Measurements from ENCODE around the gene EGFLAM. TPM values are rescaled to one million over a fixed set of nuclear protein-coding genes. Genes with fewer than 3 reads are reported as not detected.

The EGFLAM gene
- total RNA-seq, 1 donor from 2014 or later, result not detected

GRCh38 chr5:38433160-38433861 lies 175.0 kb downstream of the EGFLAM start:
- peak; percentile 88 for DNase-seq (ENCODE audit: extremely low spot score, unreplicated experiment)
- H3K4me3 Mint-ChIP-seq (ENCODE audit: unreplicated experiment), result no peak overlapping the region
- H3K27ac Mint-ChIP-seq (ENCODE audit: unreplicated experiment), result peak overlapping the region; percentile 66
- H3K36me3 Mint-ChIP-seq (ENCODE audit: unreplicated experiment), result no peaks in the 10 kb centered on the region
- H3K4me1 Mint-ChIP-seq (ENCODE audit: unreplicated experiment), result peaks cover 34% of the 10 kb centered on the region
- no peaks in the 10 kb centered on the region for H3K9me3 Mint-ChIP-seq (ENCODE audit: unreplicated experiment)
- no peak for TF ChIP-seq CTCF (IDR thresholded peaks at IDR 0.05)
- peaks cover 2% of the 10 kb centered on the region for H3K27me3 Mint-ChIP-seq (ENCODE audit: unreplicated experiment)

- Mint-ChIP-seq H3K4me1 (ENCODE audit: unreplicated experiment) (peaks cover 34% of the 10 kb centered on the region), H3K27me3 (ENCODE audit: unreplicated experiment) (peaks cover 6% of the 10 kb centered on the region), H3K4me3 (ENCODE audit: unreplicated experiment) (no peak overlapping the region), H3K36me3 (ENCODE audit: unreplicated experiment) (peaks cover 2% of the 10 kb centered on the region), H3K9me3 (ENCODE audit: unreplicated experiment) (no peaks in the 10 kb centered on the region), H3K27ac (ENCODE audit: unreplicated experiment) (no peak overlapping the region)
- no peak for DNase-seq (ENCODE audit: extremely low spot score, unreplicated experiment)
- no peak for TF ChIP-seq CTCF (IDR thresholded peaks at IDR 0.05)
Measured at GRCh38 chr5:38434966-38435705, 176.8 kb downstream of the EGFLAM start.

- DNase-seq (ENCODE audit: extremely low spot score, unreplicated experiment), result no peak
- TF ChIP-seq CTCF (IDR thresholded peaks at IDR 0.05), result no peak
- H3K9me3 Mint-ChIP-seq (ENCODE audit: unreplicated experiment), result no peaks in the 10 kb centered on the region
- peaks cover 2% of the 10 kb centered on the region for H3K36me3 Mint-ChIP-seq (ENCODE audit: unreplicated experiment)
- H3K4me3 Mint-ChIP-seq (ENCODE audit: unreplicated experiment), result no peak overlapping the region
- H3K4me1 Mint-ChIP-seq (ENCODE audit: unreplicated experiment), result peaks cover 19% of the 10 kb centered on the region
- no peak overlapping the region for H3K27ac Mint-ChIP-seq (ENCODE audit: unreplicated experiment)
- peaks cover 8% of the 10 kb centered on the region for H3K27me3 Mint-ChIP-seq (ENCODE audit: unreplicated experiment)
Measured at GRCh38 chr5:38438757-38439156, 180.4 kb downstream of the EGFLAM start.

- DNase-seq (ENCODE audit: extremely low spot score, unreplicated experiment), result peak; percentile 93
- Mint-ChIP-seq H3K27me3 (ENCODE audit: unreplicated experiment) (peaks cover 6% of the 10 kb centered on the region), H3K4me1 (ENCODE audit: unreplicated experiment) (peaks cover 5% of the 10 kb centered on the region), H3K4me3 (ENCODE audit: unreplicated experiment) (no peak overlapping the region), H3K36me3 (ENCODE audit: unreplicated experiment) (peaks cover 2% of the 10 kb centered on the region), H3K9me3 (ENCODE audit: unreplicated experiment) (no peaks in the 10 kb centered on the region), H3K27ac (ENCODE audit: unreplicated experiment) (no peak overlapping the region)
- TF ChIP-seq CTCF (IDR thresholded peaks at IDR 0.05), result peak; percentile 97
Measured at GRCh38 chr5:38441453-38442246, 183.3 kb downstream of the EGFLAM start.

- H3K27ac Mint-ChIP-seq (ENCODE audit: unreplicated experiment), result no peak overlapping the region
Measured at GRCh38 chr5:38442247-38442573, 183.9 kb downstream of the EGFLAM start.

More at GRCh38 chr5:38442247-38442573, 183.9 kb downstream of the EGFLAM start:
- Mint-ChIP-seq H3K27me3 (ENCODE audit: unreplicated experiment) (peaks cover 6% of the 10 kb centered on the region), H3K36me3 (ENCODE audit: unreplicated experiment) (peaks cover 2% of the 10 kb centered on the region), H3K9me3 (ENCODE audit: unreplicated experiment) (no peaks in the 10 kb centered on the region), H3K4me3 (ENCODE audit: unreplicated experiment) (no peak overlapping the region), H3K4me1 (ENCODE audit: unreplicated experiment) (no peaks in the 10 kb centered on the region)
- no peak for DNase-seq (ENCODE audit: extremely low spot score, unreplicated experiment)
- TF ChIP-seq CTCF (IDR thresholded peaks at IDR 0.05), result no peak

All from osteocyte (in vitro differentiated cells).